ENCODE results near the gene TMX2. TPM values are rescaled to one million over a fixed set of nuclear protein-coding genes. Genes with fewer than 3 reads are reported as not detected.

Gene TMX2
- total and polyA plus RNA-seq, 2 experiments from 2014 or later, result 104 to 129 TPM

- no peaks in the 10 kb centered on the region for H3K36me3 ChIP-seq (replicated peaks; ENCODE audit: insufficient read depth, low read depth)
- H4K20me1 ChIP-seq (ENCODE audit: insufficient read depth, poor library complexity, severe bottlenecking), result peaks cover 95% of the 10 kb centered on the region
- no peak overlapping the region for H2AFZ ChIP-seq
- H3K4me2 ChIP-seq, result no peak overlapping the region
- H3K27me3 ChIP-seq, result no peaks in the 10 kb centered on the region
- H3K4me1 ChIP-seq (ENCODE audit: insufficient read depth), result peaks cover 20% of the 10 kb centered on the region
- DNase-seq (ENCODE audit: low spot score), result no peak
- no peak overlapping the region for H3K27ac ChIP-seq
- no peak for TF ChIP-seq EZH2 (IDR thresholded peaks at IDR 0.05; ENCODE audit: borderline replicate concordance)
- no peak for TF ChIP-seq CTCF (IDR thresholded peaks at IDR 0.05; ENCODE audit: poor library complexity)
- no peak for TF ChIP-seq EZH2phosphoT487 (IDR thresholded peaks at IDR 0.05; ENCODE audit: low read depth, severe bottlenecking, unreplicated experiment)
- H3K9me3 ChIP-seq (ENCODE audit: low read depth), result no peaks in the 10 kb centered on the region
- H3K4me3 ChIP-seq, result no peak overlapping the region
- H3K79me2 ChIP-seq, result peaks cover 98% of the 10 kb centered on the region
- WGBS (ENCODE audit: low lambda C conversion rate, missing lambda C conversion rate), result 98% methylated on average over 3 of the region's 3 CpGs
- H3K9me2 ChIP-seq (replicated peaks; ENCODE audit: insufficient read depth), result no peaks in the 10 kb centered on the region
Observed at GRCh38 chr11:57771365-57771764, 59.0 kb downstream of the TMX2 start.

- Histone ChIP-seq H3K27me3 (no peaks in the 10 kb centered on the region), H2AFZ (no peak overlapping the region), H3K9me2 (replicated peaks; ENCODE audit: insufficient read depth) (no peaks in the 10 kb centered on the region), H3K36me3 (replicated peaks; ENCODE audit: insufficient read depth, low read depth) (no peaks in the 10 kb centered on the region), H3K27ac (peak overlapping the region; percentile 30), H4K20me1 (ENCODE audit: insufficient read depth, poor library complexity, severe bottlenecking) (peaks cover 95% of the 10 kb centered on the region), H3K79me2 (peaks cover 98% of the 10 kb centered on the region), H3K9me3 (ENCODE audit: low read depth) (no peaks in the 10 kb centered on the region), H3K4me2 (no peak overlapping the region), H3K4me1 (ENCODE audit: insufficient read depth) (peaks cover 32% of the 10 kb centered on the region), H3K4me3 (no peak overlapping the region)
- WGBS (ENCODE audit: low lambda C conversion rate, missing lambda C conversion rate), result 81% methylated on average over 4 of the region's 4 CpGs
- DNase-seq (ENCODE audit: low spot score), result no peak
- TF ChIP-seq CTCF (IDR thresholded peaks at IDR 0.05; ENCODE audit: poor library complexity) (no peak), EZH2 (IDR thresholded peaks at IDR 0.05; ENCODE audit: borderline replicate concordance) (no peak), EZH2phosphoT487 (IDR thresholded peaks at IDR 0.05; ENCODE audit: low read depth, severe bottlenecking, unreplicated experiment) (no peak)
Observed at GRCh38 chr11:57772562-57772961, 60.2 kb downstream of the TMX2 start.

GRCh38 chr11:57773026-57773598 is 60.7 kb downstream of the TMX2 start:
- H3K4me2 ChIP-seq, result no peak overlapping the region
- peaks cover 92% of the 10 kb centered on the region for H4K20me1 ChIP-seq (ENCODE audit: insufficient read depth, poor library complexity, severe bottlenecking)

GRCh38 chr11:57775491-57775890 is 63.1 kb downstream of the TMX2 start:
- WGBS (ENCODE audit: low lambda C conversion rate, missing lambda C conversion rate), result 74% methylated on average over 5 of the region's 5 CpGs

More at GRCh38 chr11:57773026-57773598, 60.7 kb downstream of the TMX2 start:
- 94% methylated on average over 5 of the region's 5 CpGs for WGBS (ENCODE audit: low lambda C conversion rate, missing lambda C conversion rate)
- H3K27ac ChIP-seq, result no peak overlapping the region
- H3K9me2 ChIP-seq (replicated peaks; ENCODE audit: insufficient read depth), result no peaks in the 10 kb centered on the region
- H3K9me3 ChIP-seq (ENCODE audit: low read depth), result no peaks in the 10 kb centered on the region
- DNase-seq (ENCODE audit: low spot score), result no peak
- H2AFZ ChIP-seq, result no peak overlapping the region
- no peak overlapping the region for H3K4me3 ChIP-seq
- TF ChIP-seq EZH2 (IDR thresholded peaks at IDR 0.05; ENCODE audit: borderline replicate concordance), result no peak
- H3K36me3 ChIP-seq (replicated peaks; ENCODE audit: insufficient read depth, low read depth), result no peaks in the 10 kb centered on the region
- H3K4me1 ChIP-seq (ENCODE audit: insufficient read depth), result peaks cover 38% of the 10 kb centered on the region
- H3K79me2 ChIP-seq, result peaks cover 96% of the 10 kb centered on the region
- no peaks in the 10 kb centered on the region for H3K27me3 ChIP-seq

More at GRCh38 chr11:57775491-57775890, 63.1 kb downstream of the TMX2 start:
- H3K9me2 ChIP-seq (replicated peaks; ENCODE audit: insufficient read depth), result no peaks in the 10 kb centered on the region
- H3K4me1 ChIP-seq (ENCODE audit: insufficient read depth), result peaks cover 62% of the 10 kb centered on the region
- H3K27ac ChIP-seq, result peak overlapping the region; percentile 91
- no peak for DNase-seq (ENCODE audit: low spot score)
- no peaks in the 10 kb centered on the region for H3K27me3 ChIP-seq
- TF ChIP-seq EZH2 (IDR thresholded peaks at IDR 0.05; ENCODE audit: borderline replicate concordance) (no peak), CTCF (IDR thresholded peaks at IDR 0.05; ENCODE audit: poor library complexity) (no peak), EZH2phosphoT487 (IDR thresholded peaks at IDR 0.05; ENCODE audit: low read depth, severe bottlenecking, unreplicated experiment) (no peak)
- H3K4me3 ChIP-seq, result no peak overlapping the region
- H3K9me3 ChIP-seq (ENCODE audit: low read depth), result no peaks in the 10 kb centered on the region
- no peak overlapping the region for H2AFZ ChIP-seq
- peaks cover 92% of the 10 kb centered on the region for H3K79me2 ChIP-seq
- no peaks in the 10 kb centered on the region for H3K36me3 ChIP-seq (replicated peaks; ENCODE audit: insufficient read depth, low read depth)
- peak overlapping the region; percentile 73 for H3K4me2 ChIP-seq
- peaks cover 79% of the 10 kb centered on the region for H4K20me1 ChIP-seq (ENCODE audit: insufficient read depth, poor library complexity, severe bottlenecking)

Measured in hepatocyte (in vitro differentiated cells).